ENCODE results near the gene USP48.

Gene USP48

GRCh38 chr1:21750841-21751240 is 32.1 kb downstream of the USP48 start:
- H2AFZ ChIP-seq (ENCODE audit: low read depth, low read length), result no peak overlapping the region
- H3K27ac ChIP-seq (ENCODE audit: low read length), result no peak overlapping the region
- H4K20me1 ChIP-seq (ENCODE audit: insufficient read depth, low read length), result 0 out of 2 replicates have a peak, but pooled peaks cover 3% of the 10 kb centered on the region
- no peak overlapping the region for H3K9ac ChIP-seq (ENCODE audit: low read length)
- no peak overlapping the region for H3K4me3 ChIP-seq (ENCODE audit: low read length)
- H3K27me3 ChIP-seq (ENCODE audit: low read depth, low read length), result no peaks in the 10 kb centered on the region
- H3K9me3 ChIP-seq (ENCODE audit: insufficient read depth, low read length), result no peaks in the 10 kb centered on the region
- TF ChIP-seq, protein P1, sequence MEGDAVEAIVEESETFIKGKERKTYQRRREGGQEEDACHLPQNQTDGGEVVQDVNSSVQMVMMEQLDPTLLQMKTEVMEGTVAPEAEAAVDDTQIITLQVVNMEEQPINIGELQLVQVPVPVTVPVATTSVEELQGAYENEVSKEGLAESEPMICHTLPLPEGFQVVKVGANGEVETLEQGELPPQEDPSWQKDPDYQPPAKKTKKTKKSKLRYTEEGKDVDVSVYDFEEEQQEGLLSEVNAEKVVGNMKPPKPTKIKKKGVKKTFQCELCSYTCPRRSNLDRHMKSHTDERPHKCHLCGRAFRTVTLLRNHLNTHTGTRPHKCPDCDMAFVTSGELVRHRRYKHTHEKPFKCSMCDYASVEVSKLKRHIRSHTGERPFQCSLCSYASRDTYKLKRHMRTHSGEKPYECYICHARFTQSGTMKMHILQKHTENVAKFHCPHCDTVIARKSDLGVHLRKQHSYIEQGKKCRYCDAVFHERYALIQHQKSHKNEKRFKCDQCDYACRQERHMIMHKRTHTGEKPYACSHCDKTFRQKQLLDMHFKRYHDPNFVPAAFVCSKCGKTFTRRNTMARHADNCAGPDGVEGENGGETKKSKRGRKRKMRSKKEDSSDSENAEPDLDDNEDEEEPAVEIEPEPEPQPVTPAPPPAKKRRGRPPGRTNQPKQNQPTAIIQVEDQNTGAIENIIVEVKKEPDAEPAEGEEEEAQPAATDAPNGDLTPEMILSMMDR (IDR thresholded peaks at IDR 0.05; ENCODE audit: low read depth, low read length), result no peak
- no peak for TF ChIP-seq EZH2phosphoT487 (IDR thresholded peaks at IDR 0.05; ENCODE audit: low read depth)
- H3K4me2 ChIP-seq (ENCODE audit: low read length), result no peak overlapping the region
- H3K4me1 ChIP-seq (ENCODE audit: low read length), result no peaks in the 10 kb centered on the region
- peaks cover 16% of the 10 kb centered on the region for H3K36me3 ChIP-seq (replicated peaks; ENCODE audit: low read depth, low read length)
- H3K79me2 ChIP-seq (ENCODE audit: low read length), result no peaks in the 10 kb centered on the region; the same call in 1 of the 2 replicates

- Histone ChIP-seq H3K4me2 (ENCODE audit: low read length) (no peak overlapping the region), H3K36me3 (replicated peaks; ENCODE audit: low read depth, low read length) (peaks cover 16% of the 10 kb centered on the region), H2AFZ (ENCODE audit: low read depth, low read length) (no peak overlapping the region), H3K4me3 (ENCODE audit: low read length) (no peak overlapping the region), H4K20me1 (ENCODE audit: insufficient read depth, low read length) (0 out of 2 replicates have a peak, but pooled peaks cover 3% of the 10 kb centered on the region), H3K79me2 (ENCODE audit: low read length) (no peaks in the 10 kb centered on the region; the same call in 1 of the 2 replicates), H3K9ac (ENCODE audit: low read length) (no peak overlapping the region), H3K27me3 (ENCODE audit: low read depth, low read length) (no peaks in the 10 kb centered on the region), H3K27ac (ENCODE audit: low read length) (no peak overlapping the region), H3K9me3 (ENCODE audit: insufficient read depth, low read length) (no peaks in the 10 kb centered on the region), H3K4me1 (ENCODE audit: low read length) (no peaks in the 10 kb centered on the region)
- TF ChIP-seq, protein P1 (IDR thresholded peaks at IDR 0.05; ENCODE audit: low read depth, low read length), result no peak
- TF ChIP-seq EZH2phosphoT487 (IDR thresholded peaks at IDR 0.05; ENCODE audit: low read depth), result no peak
These were observed 33.0 kb downstream of the USP48 start for GRCh38 chr1:21749859-21750468.

DNA sequence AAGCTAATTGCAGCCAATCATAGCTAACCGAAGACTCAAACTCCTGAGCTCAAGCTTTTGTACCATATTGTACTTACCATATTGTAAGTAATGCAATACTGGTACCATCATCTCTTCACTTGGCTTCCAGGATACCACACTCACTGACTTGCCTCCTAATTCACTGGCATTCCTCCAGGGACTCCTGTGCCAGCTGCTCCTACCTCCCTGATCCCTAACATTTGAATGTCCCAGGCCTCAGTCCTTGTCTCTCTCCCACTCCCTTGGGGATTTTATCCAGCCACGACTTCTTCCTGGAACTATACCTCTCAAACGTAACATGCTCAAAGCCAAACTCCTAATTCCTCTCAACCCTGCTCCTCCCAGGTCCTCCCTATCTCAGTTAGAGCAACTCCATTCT is 33.8 kb downstream of the USP48 start:
- Histone ChIP-seq H4K20me1 (ENCODE audit: insufficient read depth, low read length) (0 out of 2 replicates have a peak, but pooled peaks cover 3% of the 10 kb centered on the region), H3K36me3 (replicated peaks; ENCODE audit: low read depth, low read length) (peaks cover 12% of the 10 kb centered on the region)

DNA sequence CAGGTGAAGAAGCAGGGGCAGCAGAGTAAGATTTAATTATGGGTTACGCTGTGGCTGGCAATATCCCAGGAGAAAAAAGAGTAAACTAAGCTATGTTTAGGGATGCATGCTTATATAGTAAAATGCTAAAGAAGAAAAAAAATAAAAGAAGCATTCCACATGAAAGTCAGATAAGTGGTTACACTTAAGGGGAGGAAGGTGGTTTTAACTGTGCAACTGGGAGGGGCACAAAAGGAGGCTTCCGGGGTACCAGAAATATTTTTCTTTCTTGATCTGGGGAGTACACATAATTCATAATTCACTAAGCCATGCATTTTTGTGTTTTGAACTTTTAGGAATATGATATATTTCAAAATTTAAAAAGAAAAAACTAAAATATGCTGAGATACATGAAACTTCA is 39.5 kb downstream of the USP48 start:
- no peak overlapping the region for H3K4me3 ChIP-seq (ENCODE audit: low read length)
- TF ChIP-seq EZH2phosphoT487 (IDR thresholded peaks at IDR 0.05; ENCODE audit: low read depth), result no peak
- TF ChIP-seq, protein P1 (IDR thresholded peaks at IDR 0.05; ENCODE audit: low read depth, low read length), result no peak
- H3K36me3 ChIP-seq (replicated peaks; ENCODE audit: low read depth, low read length), result peaks cover 6% of the 10 kb centered on the region
- H3K27me3 ChIP-seq (ENCODE audit: low read depth, low read length), result no peaks in the 10 kb centered on the region
- no peak overlapping the region for H2AFZ ChIP-seq (ENCODE audit: low read depth, low read length)
- H4K20me1 ChIP-seq (ENCODE audit: insufficient read depth, low read length), result no peaks in the 10 kb centered on the region
- H3K4me2 ChIP-seq (ENCODE audit: low read length), result no peak overlapping the region
- no peaks in the 10 kb centered on the region for H3K4me1 ChIP-seq (ENCODE audit: low read length)
- no peaks in the 10 kb centered on the region for H3K79me2 ChIP-seq (ENCODE audit: low read length)
- no peak overlapping the region for H3K27ac ChIP-seq (ENCODE audit: low read length)
- H3K9me3 ChIP-seq (ENCODE audit: insufficient read depth, low read length), result no peaks in the 10 kb centered on the region
- no peak overlapping the region for H3K9ac ChIP-seq (ENCODE audit: low read length)

More for the DNA sequence above, 33.8 kb downstream of the USP48 start:
- Histone ChIP-seq H3K27ac (ENCODE audit: low read length) (no peak overlapping the region), H2AFZ (ENCODE audit: low read depth, low read length) (no peak overlapping the region), H3K79me2 (ENCODE audit: low read length) (no peaks in the 10 kb centered on the region; the same call in 1 of the 2 replicates), H3K4me3 (ENCODE audit: low read length) (no peak overlapping the region), H3K4me1 (ENCODE audit: low read length) (no peaks in the 10 kb centered on the region), H3K9me3 (ENCODE audit: insufficient read depth, low read length) (no peaks in the 10 kb centered on the region), H3K9ac (ENCODE audit: low read length) (no peak overlapping the region), H3K27me3 (ENCODE audit: low read depth, low read length) (no peaks in the 10 kb centered on the region), H3K4me2 (ENCODE audit: low read length) (no peak overlapping the region)
- TF ChIP-seq, protein P1 (IDR thresholded peaks at IDR 0.05; ENCODE audit: low read depth, low read length), result no peak
- no peak for TF ChIP-seq EZH2phosphoT487 (IDR thresholded peaks at IDR 0.05; ENCODE audit: low read depth)
